GM10266 (cell line): Measurements from ENCODE around the gene NFATC2IP.
"Not testable (repeated sequence)": the region's sequence is repeated elsewhere in the genome, so short reads cannot be mapped to it uniquely, and the experiment has no call there.

Experiments used
- DNase-seq: peaks from one replicate; pipeline ENCODE4 v3.0.0; 2012; ENCODE audit errors: extremely low spot score
- TF ChIP-seq, protein P1 (sequence below): IDR thresholded peaks from 2 replicates; pipeline ENCODE4 v1.5.1; 2012; ENCODE audit warnings: mild to moderate bottlenecking, low read depth; ENCODE audit not compliant: control insufficient read depth, insufficient read depth; ENCODE audit errors: missing control alignments

Gene NFATC2IP

DNA sequence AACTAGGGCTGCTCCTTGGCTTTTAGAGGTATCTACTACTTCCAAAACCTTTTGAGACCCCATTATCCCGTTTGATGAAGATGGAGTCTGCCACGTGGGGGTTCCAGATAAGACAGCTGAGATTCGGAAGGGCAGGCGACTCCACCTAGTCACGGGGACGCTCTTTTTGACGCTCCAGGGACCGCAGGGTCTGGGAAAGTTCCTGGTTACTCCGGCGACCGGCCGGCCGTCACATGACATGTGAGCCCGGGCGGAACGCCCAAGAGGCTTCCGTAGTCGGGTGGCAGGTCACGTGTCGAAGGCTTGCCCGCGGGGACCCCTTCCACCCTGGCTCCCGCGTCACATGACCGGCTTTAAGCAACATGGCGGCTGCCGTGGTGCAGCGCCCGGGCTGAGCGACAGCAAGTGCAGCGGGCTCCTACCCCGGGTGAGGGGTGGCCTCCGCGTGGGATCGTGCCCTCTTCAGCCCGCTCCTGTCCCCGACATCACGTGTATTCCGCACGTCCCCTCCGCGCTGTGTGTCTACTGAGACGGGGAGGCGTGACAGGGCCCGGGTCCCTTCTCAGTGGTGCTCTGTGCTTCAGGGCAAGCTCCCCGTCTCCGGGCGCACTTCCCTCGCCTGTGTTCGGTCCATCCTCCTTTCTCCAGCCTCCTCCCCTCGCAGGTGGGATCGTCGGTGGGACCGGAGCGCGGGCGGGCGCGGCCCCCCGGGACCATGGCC is 23.9 kb downstream of the NFATC2IP start, which contains the start of gene SPNS1:
TSS of gene SPNS1 (plus strand) at position 342 of the 721 bp plus-strand sequence. CDS start at position 716, 374 bp downstream.
- TF ChIP-seq, protein P1, sequence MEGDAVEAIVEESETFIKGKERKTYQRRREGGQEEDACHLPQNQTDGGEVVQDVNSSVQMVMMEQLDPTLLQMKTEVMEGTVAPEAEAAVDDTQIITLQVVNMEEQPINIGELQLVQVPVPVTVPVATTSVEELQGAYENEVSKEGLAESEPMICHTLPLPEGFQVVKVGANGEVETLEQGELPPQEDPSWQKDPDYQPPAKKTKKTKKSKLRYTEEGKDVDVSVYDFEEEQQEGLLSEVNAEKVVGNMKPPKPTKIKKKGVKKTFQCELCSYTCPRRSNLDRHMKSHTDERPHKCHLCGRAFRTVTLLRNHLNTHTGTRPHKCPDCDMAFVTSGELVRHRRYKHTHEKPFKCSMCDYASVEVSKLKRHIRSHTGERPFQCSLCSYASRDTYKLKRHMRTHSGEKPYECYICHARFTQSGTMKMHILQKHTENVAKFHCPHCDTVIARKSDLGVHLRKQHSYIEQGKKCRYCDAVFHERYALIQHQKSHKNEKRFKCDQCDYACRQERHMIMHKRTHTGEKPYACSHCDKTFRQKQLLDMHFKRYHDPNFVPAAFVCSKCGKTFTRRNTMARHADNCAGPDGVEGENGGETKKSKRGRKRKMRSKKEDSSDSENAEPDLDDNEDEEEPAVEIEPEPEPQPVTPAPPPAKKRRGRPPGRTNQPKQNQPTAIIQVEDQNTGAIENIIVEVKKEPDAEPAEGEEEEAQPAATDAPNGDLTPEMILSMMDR = no peak
- peak; percentile 99 for DNase-seq

DNA sequence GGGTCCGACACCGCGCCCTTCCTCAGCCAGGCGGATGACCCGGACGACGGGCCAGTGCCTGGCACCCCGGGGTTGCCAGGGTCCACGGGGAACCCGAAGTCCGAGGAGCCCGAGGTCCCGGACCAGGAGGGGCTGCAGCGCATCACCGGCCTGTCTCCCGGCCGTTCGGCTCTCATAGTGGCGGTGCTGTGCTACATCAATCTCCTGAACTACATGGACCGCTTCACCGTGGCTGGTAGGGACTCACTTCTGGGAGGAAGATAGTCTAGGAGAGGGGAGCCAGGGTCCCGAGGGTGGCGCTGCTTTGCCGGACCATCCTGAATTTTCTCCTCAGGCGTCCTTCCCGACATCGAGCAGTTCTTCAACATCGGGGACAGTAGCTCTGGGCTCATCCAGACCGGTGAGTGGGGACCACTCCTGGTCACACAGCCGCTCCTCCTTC is 24.4 kb downstream of the NFATC2IP start:
- DNase-seq = no peak
- TF ChIP-seq, protein P1 = no peak

DNA sequence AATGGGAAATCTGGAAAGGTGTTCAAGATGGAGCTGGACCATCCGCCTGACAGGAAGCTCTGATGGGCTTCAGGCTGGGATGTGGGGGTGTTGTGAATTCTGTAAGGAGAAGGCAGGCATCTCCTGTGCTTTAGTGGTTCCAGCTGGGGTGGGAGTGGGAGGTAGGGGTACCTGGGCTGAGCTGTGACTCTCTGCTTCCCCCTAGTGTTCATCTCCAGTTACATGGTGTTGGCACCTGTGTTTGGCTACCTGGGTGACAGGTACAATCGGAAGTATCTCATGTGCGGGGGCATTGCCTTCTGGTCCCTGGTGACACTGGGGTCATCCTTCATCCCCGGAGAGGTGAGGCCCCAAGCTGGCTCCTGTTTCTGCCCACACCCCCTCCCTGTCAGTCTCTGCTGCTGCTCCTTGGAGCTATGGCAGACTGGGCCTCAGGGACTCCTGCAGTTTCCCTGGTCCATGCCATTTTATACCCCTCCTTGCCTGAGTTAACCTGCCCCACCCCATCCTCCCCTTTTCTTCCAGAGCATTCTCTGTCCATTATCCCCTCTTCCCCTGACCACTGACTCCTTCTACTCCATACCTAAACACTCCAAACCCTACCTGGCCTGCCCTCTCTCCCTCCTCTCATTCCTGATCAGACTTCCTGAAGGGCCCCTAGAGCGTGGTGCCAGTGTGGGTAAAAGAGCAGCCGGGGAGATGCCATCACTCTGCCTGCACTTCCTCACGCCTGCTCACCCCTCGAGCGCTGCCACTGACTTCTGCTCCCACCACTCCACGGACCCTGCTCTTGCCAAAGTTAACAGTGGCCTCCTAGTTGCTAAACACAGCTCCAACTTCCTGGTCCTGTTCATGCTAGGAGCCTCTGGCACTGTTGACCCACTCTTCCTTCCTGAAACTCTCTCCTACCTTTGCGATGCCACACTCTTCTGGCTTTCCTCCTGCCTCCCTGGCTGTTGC is 27.2 kb downstream of the NFATC2IP start:
- peak; percentile 42 for DNase-seq
- TF ChIP-seq, protein P1 = peak; percentile 43

DNA sequence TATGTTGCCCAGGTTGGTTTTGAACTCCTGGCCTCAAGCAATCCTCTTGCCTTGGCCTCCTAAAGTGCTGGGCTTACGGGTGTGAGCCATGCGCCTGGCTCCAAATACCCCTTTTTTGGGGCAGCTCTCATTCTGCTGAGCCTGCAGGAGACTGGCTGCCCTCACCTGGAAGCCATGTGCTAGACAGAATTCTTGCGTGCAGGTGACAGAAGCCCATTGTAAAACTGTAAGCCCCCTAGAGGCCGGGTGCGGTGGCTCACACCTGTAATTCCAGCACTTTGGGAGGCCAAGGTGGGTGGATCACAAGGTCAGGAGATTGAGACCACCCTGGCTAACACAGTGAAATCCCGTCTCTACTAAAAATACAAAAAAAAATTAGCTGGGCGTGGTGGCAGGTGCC is 29.6 kb downstream of the NFATC2IP start:
- DNase-seq = not testable (repeated sequence)

DNA sequence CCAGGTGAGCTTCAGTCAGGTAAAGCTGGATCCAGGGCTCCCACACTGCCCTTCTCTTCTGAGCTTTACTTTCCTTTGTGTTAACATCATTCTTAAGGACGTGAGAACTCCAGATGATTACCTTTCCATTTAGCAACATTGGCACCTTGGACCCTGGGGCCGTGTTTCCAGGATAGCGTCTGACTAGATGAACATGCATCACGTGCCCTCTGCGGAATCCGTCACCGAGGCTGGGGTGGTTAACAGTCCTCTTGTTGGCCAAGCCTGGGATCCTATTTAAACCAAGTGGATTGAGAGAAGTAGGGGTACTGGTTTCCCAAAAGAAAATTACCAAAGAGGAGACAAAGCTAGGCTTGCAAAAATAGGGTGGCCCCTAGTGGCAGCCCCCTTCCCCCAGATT is 30.2 kb downstream of the NFATC2IP start:
- TF ChIP-seq, protein P1 = no peak
- no peak for DNase-seq

DNA sequence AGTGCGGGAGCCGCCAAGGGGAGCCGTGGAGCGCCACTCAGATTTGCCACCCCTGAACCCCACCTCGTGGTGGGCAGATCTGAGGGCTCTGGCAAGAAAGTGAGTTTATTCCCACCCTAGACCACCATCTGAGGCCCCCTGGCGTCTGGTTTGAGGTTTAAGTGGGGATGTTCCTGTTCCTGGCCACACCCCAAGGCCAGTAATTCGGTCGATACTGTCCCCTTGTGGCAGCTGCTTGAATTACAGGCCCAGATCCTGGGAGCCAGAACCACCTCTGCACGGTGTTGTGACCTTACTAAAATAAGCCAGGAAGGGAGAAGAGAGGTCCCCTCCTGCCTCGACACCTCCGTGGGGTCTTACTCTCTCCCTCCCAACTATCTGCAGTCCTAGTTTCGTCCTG is 30.8 kb downstream of the NFATC2IP start:
- DNase-seq = peak; percentile 51
- TF ChIP-seq, protein P1 = peak; percentile 33

DNA sequence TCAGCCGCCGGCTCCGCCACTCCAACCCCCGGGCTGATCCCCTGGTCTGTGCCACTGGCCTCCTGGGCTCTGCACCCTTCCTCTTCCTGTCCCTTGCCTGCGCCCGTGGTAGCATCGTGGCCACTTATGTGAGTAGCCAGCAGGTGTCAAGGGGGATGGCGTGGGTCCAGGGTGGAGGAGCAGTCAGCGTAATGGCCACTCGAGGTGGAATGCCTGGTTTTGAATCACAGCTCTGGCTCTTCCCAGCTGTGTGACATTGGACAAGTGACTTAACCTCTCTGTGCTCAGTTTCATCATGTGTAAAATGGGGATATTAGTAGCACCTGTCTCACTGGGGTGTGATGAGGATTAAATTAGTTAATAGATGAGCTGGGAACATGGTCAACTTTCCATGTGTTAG is 31.7 kb downstream of the NFATC2IP start:
- no peak for DNase-seq
- TF ChIP-seq, protein P1 = no peak
